Measurements from ENCODE around the gene LYZL1. TPM values are rescaled to one million over a fixed set of nuclear protein-coding genes. Genes with fewer than 3 reads are reported as not detected.
"Not testable (repeated sequence)": the region's sequence is repeated elsewhere in the genome, so short reads cannot be mapped to it uniquely, and the experiment has no call there.

The LYZL1 gene
- polyA plus RNA-seq, 12 donors = not detected

DNA sequence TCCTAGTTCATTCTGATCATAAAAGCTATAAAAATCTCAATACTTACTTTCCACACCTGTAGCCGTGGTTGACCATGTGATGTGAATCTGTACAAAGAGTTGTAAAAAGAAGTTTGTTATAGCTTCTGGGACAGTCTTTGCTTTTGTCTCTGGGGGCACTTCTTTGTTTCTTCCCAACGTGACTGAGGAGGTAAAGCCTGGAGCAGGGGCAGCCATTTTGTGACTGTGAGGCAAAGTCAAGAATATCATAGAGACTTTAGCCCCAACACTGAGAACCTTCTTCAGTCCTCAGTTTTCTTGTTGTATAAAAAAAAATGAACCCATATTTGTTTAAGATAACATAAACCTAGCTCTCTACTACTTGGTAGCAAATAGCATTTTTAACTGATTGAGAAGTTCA lies 29.4 kb upstream of the LYZL1 start:
- no peak for DNase-seq

DNA sequence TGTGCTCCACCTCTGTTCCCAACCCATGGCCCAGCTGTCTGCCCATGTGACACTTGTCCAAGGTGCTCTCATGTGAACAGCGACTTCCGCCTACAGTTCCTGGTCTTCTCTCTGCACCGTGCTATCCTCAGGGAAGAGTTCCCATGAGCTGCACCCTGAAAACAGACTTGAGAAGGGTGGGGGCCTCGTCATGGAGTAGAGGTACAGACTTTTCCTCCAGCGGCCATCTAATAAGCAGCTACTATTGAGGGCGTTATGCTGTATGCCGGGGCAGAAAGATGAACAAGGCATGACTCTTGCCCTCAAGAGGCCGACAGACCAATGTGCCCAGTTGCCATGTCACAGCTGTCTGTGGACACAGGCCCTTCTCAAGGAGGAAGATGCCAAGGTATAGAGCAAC lies 25.4 kb upstream of the LYZL1 start:
- DNase-seq = no peak

GRCh38 chr10:29265210-29265768 lies 23.6 kb upstream of the LYZL1 start:
- DNase-seq = no peak

GRCh38 chr10:29266641-29267040 lies 22.2 kb upstream of the LYZL1 start:
- no peak for DNase-seq

DNA sequence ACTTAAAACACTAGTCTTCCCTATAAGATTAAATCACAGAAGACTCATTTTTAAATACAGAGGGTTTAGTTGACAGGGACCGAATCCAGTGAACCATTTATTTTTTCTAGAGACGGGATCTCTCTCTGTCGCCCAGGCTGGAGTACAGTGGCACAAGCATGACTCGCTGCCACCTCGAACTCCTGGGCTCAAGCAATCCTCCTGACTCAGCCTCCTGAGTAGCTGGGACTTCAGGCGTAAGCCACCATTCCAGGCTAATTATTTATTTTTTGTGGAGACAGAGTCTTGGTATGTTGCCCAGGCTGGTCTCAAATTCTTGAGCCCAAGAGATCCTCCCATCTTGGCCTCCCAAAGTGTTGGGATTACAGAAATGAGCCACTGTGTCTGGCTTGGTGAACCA lies 20.9 kb upstream of the LYZL1 start:
- no peak for DNase-seq

DNA sequence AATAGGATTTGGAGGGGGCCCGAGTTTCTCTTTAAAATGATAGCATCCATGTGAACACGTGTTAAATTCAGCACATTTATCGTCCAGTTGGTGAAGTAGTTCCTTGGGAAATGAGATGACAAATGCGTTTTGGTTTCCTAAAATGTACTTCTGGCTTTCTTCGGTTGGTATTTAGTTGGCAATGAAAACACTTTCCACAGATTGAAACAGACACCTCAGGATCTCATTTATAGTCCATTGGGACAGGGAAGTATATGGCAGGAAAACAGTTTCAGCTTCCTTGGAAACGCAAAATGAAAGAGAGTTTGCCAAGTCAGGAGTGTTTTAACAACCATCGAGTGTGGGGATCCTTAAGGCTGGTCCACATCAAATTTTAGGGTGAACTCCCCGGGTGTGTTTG lies 19.4 kb upstream of the LYZL1 start:
- no peak for DNase-seq

GRCh38 chr10:29270883-29271282 lies 18.0 kb upstream of the LYZL1 start:
- DNase-seq = no peak

DNA sequence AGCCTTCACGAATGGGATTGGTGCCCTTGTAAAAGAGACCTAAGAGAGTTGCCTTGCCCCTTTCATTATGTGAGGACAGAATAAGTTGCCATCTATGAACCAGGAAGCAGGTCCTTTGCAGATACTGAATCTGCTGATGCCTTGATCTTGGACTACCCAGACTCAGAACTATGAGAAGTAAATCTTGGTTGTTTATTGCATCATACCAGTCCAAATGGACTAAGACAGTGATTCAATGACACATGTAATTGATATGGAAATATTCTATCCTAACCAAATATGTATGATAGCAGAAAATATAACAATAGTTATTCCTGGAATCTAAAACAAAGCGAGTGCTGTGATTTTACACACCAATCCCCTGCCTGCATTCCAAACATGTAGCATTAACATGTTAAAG lies 17.0 kb upstream of the LYZL1 start:
- DNase-seq = no peak

DNA sequence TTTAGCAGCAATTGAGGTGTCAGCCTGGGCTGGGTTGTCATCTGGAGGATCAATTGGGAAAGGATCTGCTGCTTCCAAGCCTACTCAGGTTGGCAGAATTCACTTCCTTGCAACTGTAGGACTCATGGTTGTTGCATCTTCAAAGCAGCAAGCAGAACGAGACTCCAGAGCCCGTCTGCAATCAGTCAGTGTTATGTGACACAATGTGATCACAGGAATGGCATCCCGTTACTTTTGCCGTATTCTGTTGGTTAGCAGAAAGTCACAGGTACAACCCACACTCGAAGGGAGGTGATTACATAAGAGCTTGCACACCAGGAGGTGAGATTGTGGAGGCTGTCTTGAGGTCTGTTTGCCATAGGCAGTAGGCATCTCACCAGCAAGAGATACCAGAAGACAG lies 15.4 kb upstream of the LYZL1 start:
- no peak for DNase-seq

- no peak for DNase-seq
Observed at GRCh38 chr10:29276251-29276850, 12.5 kb upstream of the LYZL1 start.

- DNase-seq = peak; percentile 37
Observed at GRCh38 chr10:29277296-29277695, 11.6 kb upstream of the LYZL1 start.

GRCh38 chr10:29279779-29280487 lies 8.9 kb upstream of the LYZL1 start:
- no peak for DNase-seq

GRCh38 chr10:29280488-29280840 lies 8.4 kb upstream of the LYZL1 start:
- DNase-seq = peak; percentile 39

- no peak for DNase-seq
Observed at GRCh38 chr10:29285624-29286051, 3.2 kb upstream of the LYZL1 start.

- no peak for DNase-seq
Observed at GRCh38 chr10:29287635-29288034, 1.2 kb upstream of the LYZL1 start.

DNA sequence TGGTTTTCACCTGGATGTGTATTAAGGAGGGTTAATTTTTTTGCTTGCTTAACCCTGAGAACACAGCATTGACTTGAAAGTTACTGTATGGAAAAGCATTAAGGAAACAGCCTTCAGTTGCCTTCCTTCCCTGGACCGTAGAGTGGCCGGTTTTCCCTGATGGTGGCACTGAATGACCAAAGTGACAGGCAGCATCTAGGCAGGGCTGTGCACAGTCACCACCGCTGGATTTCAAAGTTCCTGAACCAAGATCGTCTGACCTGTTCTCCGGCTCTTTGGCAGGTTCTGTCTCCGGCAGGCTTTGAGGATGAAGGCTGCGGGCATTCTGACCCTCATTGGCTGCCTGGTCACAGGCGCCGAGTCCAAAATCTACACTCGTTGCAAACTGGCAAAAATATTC lies 2.7 kb downstream of the LYZL1 start:
- not testable (repeated sequence) for DNase-seq

DNA sequence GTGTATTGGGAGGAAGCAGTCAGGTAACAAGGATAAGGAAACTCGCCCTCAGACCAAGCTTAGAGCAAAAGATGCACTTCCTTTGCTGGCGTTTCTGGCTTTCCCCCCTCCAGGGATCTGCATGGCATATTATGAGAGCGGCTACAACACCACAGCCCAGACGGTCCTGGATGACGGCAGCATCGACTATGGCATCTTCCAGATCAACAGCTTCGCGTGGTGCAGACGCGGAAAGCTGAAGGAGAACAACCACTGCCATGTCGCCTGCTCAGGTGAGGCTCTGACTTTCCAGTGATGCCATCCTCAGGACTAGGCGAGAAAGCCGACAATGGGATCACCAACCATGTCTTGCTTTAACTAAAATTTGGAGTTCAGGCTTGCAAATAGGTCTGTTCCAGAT lies 3.5 kb downstream of the LYZL1 start:
- not testable (repeated sequence) for DNase-seq

- no peak for DNase-seq
Observed at GRCh38 chr10:29295813-29296212, 6.9 kb downstream of the LYZL1 start.

- DNase-seq = no peak
Observed at GRCh38 chr10:29297678-29298077, 8.8 kb downstream of the LYZL1 start.

- no peak for DNase-seq
Observed at GRCh38 chr10:29301359-29301910, 12.6 kb downstream of the LYZL1 start.

DNA sequence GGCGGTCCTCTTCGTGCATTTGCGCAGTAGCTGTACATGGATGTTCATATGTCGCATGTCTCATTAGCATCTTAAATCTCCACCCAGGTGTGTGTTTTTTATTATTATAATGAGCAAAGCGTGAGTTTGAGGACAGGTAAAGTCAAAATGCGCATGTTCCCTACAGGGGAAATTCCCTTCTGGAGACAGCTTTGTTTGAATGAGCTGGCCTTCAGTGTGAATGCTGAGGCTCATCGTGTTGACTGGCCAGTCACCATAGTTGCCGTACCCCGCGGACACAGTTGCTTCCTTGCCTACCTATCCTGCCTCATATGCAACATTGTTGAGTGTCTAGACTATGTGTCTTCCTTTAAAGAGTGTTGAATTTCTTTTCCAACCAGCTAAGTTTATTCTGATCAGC lies 13.6 kb downstream of the LYZL1 start:
- DNase-seq = no peak

- DNase-seq = peak; percentile 85
Observed at GRCh38 chr10:29304264-29304994, 15.6 kb downstream of the LYZL1 start.

- no peak for DNase-seq
Observed at GRCh38 chr10:29304995-29305335, 16.1 kb downstream of the LYZL1 start.

Measured in muscle of arm (tissue), 12 donors.